ENCODE measurements around the gene ZBTB32. TPM values are rescaled to one million over a fixed set of nuclear protein-coding genes. Genes with fewer than 3 reads are reported as not detected.

The ZBTB32 gene
- total RNA-seq, 1 experiment from 2014 or later, result 0.13 TPM

DNA sequence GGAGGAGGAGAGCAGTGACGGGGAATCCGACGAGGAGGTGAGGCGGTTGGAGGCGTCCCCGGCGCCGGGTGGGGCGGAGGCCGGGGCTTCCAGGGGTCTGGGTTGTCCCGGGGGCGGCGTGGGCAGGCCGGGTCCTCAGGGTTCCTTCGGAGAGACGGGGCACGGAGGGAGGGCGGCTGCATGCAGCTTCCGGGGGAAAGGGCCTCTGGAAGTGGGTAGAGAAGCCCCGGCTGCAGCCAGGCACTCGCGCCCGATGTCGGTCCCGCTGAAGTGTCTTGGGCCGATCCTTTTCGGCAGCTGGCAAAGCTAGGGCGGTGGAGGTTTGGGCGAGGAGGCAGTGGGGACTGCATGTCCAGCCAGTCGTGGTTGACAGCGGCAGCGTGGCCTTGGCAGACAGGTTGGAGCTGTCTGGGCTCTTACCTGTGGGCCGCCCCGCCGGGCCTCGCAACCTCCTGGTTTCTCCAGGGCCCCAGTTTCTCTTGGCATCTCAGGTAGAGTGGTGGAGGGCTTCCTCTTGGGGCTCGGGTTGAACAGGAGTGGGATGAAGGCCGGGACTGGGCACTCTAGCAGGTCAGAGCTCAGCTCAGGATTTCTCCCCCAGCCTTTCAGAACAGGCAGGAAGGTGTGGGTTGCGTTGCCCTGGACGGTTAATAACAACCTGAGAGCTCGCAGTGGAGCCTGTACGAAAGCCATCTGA is 14.1 kb downstream of the ZBTB32 start:
- Histone ChIP-seq H3K27ac (ENCODE audit: insufficient read length, low read depth, low read length) (no peak overlapping the region), H3K23ac (ENCODE audit: insufficient read length, low read depth, low read length) (no peak overlapping the region), H3K27me3 (ENCODE audit: insufficient read depth, low read length) (no peaks in the 10 kb centered on the region), H4K20me1 (ENCODE audit: control insufficient read depth, insufficient read depth, insufficient read length) (peaks cover 6% of the 10 kb centered on the region), H3K4ac (ENCODE audit: low read depth, low read length) (no peak overlapping the region), H4K91ac (ENCODE audit: insufficient read length, low read depth, low read length) (no peak overlapping the region), H3K79me1 (ENCODE audit: insufficient read depth, low read depth, low read length, poor library complexity, severe bottlenecking) (no peaks in the 10 kb centered on the region), H4K5ac (ENCODE audit: insufficient read length, low read depth, low read length) (no peak overlapping the region), H3K4me2 (ENCODE audit: insufficient read depth, insufficient read length, low read length) (peak overlapping the region; percentile 89), H3K9me3 (ENCODE audit: control insufficient read depth, low read depth, low read length) (no peaks in the 10 kb centered on the region), H3T11ph (ENCODE audit: low read length) (no peak overlapping the region), H3K79me2 (ENCODE audit: insufficient read depth, low read length) (peaks cover 11% of the 10 kb centered on the region; the same call in 1 of the 2 replicates), H2BK15ac (ENCODE audit: low read depth, low read length) (no peak overlapping the region), H3K18ac (ENCODE audit: insufficient read length, low read depth, low read length) (no peak overlapping the region), H3K56ac (ENCODE audit: insufficient read length, low read depth, low read length) (no peak overlapping the region), H2BK120ac (ENCODE audit: low read depth, low read length, poor library complexity, severe bottlenecking) (no peak overlapping the region), H2BK20ac (ENCODE audit: low read depth, low read length, poor library complexity, severe bottlenecking) (no peak overlapping the region), H2BK12ac (ENCODE audit: insufficient read length, low read depth, low read length) (no peak overlapping the region), H2AFZ (ENCODE audit: low read length) (no peak overlapping the region), H2BK5ac (ENCODE audit: insufficient read length, low read length) (no peak overlapping the region), H3K23me2 (ENCODE audit: insufficient read length, low read depth, low read length, poor library complexity, severe bottlenecking) (peaks cover 18% of the 10 kb centered on the region), H3K9ac (ENCODE audit: extremely low read depth, insufficient read length, low read length) (peak overlapping the region; percentile 75), H3K4me1 (ENCODE audit: insufficient read depth, low read length) (peaks cover 7% of the 10 kb centered on the region; the same call in 1 of the 2 replicates), H2AK5ac (ENCODE audit: insufficient read length, low read length) (no peak overlapping the region), H4K8ac (replicated peaks; ENCODE audit: insufficient read length, low read depth, low read length) (no peak overlapping the region), H3K14ac (ENCODE audit: insufficient read depth, low read length) (0 out of 2 replicates have a peak overlapping the region, but pooled peaks have one; percentile 34)
- peak overlapping the region; percentile 87 to 92 for H3K4me3 Mint-ChIP-seq
- TF ChIP-seq, protein P1, sequence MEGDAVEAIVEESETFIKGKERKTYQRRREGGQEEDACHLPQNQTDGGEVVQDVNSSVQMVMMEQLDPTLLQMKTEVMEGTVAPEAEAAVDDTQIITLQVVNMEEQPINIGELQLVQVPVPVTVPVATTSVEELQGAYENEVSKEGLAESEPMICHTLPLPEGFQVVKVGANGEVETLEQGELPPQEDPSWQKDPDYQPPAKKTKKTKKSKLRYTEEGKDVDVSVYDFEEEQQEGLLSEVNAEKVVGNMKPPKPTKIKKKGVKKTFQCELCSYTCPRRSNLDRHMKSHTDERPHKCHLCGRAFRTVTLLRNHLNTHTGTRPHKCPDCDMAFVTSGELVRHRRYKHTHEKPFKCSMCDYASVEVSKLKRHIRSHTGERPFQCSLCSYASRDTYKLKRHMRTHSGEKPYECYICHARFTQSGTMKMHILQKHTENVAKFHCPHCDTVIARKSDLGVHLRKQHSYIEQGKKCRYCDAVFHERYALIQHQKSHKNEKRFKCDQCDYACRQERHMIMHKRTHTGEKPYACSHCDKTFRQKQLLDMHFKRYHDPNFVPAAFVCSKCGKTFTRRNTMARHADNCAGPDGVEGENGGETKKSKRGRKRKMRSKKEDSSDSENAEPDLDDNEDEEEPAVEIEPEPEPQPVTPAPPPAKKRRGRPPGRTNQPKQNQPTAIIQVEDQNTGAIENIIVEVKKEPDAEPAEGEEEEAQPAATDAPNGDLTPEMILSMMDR (conservative IDR thresholded peaks at IDR 0.05), result no peak
- no peaks in the 10 kb centered on the region; a peak in 1 of 5 replicates for H3K9me3 Mint-ChIP-seq
- peaks cover 35 to 36% of the 10 kb centered on the region in 2 experiments for H3K4me1 Mint-ChIP-seq
- H3K36me3 Mint-ChIP-seq (ENCODE audit: insufficient read depth in 1 of 3, low read depth in 3 of 3), result peaks cover 21 to 38% (median 32%) of the 10 kb centered on the region in 3 experiments; a peak in 6 of 7 replicates
- H3K27ac Mint-ChIP-seq, result peak overlapping the region in 2 of 3 experiments; percentile 18 to 72; a peak in 3 of 7 replicates
- no peaks in the 10 kb centered on the region for H3K27me3 Mint-ChIP-seq (ENCODE audit: low read depth)
- no CpG with 5 or more reads among the region's 42 CpGs for WGBS (ENCODE audit: extremely low coverage, insufficient read length, low lambda C conversion rate)
- no peak for DNase-seq

Measured in H9 (cell line).